M059J (cell line): ENCODE data around the gene SLC24A3. TPM values are rescaled to one million over a fixed set of nuclear protein-coding genes. Genes with fewer than 3 reads are reported as not detected.

Source experiments
- DNase-seq: peaks from one replicate; pipeline ENCODE4 v3.0.0-alpha.2; 2012; ENCODE audit warnings: low read depth
- total RNA-seq: library from RNA; depleted of rRNA; stranded (reverse); fragments of >200 nt; shearing (Covaris generic); gene quantifications from 2 replicates; pipeline ENCODE4 v1.2.3, GENCODE V29; 2014

SLC24A3 gene
- total RNA-seq, 1 experiment from 2014 or later: 2.8 TPM

DNA sequence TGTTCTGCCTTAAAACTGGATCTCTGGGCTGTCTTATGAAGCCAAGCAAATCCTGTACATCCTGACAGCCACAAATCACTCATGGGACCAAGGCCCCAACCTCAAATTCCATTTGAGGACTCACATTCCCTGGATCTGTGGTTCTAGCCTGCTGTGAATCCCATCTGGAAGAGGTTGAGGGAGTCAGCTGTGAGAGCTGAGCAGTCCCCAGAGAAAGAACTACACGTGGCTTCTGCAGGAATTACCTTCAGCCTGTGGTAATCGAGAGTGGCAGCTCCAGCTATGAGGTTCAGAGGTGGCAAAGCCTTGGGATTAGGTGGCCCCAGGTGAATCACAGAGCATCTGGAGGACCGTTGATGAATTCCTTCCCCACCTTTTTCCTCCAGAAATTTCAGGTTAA, 245.2 kb downstream of the SLC24A3 start:
- peak; percentile 32 for DNase-seq

DNA sequence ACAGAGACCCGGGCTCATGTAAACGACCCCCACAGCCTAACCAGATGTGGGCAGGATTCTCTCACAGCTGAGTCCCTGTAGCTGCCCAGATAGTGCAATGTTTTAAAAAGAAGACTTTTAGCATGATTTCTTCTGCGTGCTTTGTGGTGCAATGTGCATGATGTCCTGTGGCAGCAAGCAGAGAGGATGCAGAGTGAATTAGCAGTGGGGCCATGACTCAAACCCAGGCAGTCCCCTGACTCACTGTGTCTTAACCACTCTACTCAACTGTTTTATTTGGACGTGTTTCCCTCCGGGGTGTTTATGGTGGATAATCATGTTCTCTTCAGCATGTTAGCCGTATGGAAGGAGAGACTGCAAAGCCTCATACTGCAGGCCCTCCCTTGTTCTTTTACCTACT, 247.9 kb downstream of the SLC24A3 start:
- peak; percentile 88 for DNase-seq

- DNase-seq: no peak
These were observed 250.0 kb downstream of the SLC24A3 start for GRCh38 chr20:19462491-19462890.

GRCh38 chr20:19463597-19463996, 251.2 kb downstream of the SLC24A3 start:
- DNase-seq: no peak

- no peak for DNase-seq
These were observed 253.1 kb downstream of the SLC24A3 start for GRCh38 chr20:19465536-19465935.

DNA sequence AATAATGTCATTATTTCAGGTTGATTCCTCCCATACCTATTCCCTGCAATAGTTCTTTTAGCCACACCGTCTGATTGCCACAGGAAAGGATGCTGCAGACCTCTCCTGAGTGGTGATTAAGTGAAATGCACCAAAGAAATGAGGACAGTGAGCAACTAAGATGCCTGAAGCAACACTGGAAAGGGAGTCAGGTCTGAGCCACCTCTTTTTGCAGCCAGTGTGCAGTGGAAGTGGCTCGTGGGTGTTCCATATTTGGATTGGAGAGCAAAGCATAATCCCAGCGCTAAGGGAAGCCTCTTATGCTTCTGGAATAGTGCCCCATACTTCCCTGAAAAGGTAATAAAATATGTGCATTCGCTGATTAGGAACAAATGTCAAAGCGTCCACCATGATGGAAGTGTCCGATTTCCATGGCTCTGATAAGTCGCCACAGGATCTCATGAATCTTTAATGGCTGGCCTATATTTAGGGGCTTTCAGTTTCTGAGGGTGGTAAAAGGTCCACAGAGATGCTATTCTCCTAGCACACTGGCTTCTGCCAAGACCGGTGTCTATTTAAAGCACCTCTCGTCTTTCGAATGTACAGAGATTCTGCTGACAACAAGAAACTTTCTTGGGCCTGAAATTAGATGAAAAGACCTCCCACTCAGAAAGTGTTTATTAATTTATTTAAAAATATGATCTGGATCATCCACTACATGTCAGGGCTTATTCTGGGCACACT, 253.9 kb downstream of the SLC24A3 start:
- no peak for DNase-seq

DNA sequence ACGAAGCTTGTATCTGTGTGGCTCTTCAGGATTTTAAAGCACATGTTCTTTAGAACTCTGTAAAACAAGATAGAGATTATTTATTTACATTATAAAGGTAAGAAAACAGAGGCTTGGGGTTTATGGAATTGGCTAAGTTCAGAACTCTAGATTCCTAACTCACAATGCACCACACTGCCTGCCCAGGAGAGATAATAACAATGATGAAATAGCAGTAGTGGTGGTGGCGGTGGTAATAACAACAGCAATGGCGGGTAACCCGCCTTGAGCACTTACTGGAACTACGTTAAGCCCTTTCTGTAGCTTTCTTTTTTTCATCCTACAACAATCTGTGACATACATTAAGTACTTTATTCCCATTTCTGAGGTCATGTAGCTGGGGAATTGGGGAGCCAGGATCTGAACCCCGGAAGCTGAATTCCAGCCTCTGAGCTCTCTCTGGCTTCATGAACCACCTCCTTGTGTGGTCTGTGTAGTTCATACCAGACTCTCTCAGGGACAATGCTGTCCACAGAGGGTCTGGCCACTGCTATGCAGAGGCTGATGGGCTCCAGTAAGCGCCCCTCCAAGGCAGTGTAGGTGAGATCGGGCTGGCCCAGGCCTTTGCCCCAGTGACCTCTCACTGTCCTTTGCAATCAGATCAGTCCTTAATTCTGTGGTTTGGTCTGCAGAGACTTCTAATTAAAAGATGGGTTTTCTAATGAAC, 260.9 kb downstream of the SLC24A3 start:
- no peak for DNase-seq

DNA sequence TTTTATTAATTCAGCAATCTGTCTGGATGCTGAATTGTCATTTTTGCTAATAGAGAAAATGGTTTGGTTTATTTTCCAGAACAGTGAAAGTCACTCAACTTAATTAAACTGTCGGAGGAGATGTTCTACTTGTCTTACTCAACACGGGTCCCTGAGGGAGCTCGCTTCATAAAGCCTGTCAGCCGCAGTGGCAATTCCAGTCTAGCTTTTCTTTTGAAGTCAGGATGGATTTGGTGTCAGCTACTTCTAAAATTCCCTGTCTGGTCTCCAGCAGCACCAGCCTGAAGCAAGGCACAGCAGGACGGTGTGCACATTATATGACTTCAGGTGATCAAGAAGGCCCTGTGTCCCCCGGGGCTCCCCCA, 261.5 kb downstream of the SLC24A3 start:
- no peak for DNase-seq

DNA sequence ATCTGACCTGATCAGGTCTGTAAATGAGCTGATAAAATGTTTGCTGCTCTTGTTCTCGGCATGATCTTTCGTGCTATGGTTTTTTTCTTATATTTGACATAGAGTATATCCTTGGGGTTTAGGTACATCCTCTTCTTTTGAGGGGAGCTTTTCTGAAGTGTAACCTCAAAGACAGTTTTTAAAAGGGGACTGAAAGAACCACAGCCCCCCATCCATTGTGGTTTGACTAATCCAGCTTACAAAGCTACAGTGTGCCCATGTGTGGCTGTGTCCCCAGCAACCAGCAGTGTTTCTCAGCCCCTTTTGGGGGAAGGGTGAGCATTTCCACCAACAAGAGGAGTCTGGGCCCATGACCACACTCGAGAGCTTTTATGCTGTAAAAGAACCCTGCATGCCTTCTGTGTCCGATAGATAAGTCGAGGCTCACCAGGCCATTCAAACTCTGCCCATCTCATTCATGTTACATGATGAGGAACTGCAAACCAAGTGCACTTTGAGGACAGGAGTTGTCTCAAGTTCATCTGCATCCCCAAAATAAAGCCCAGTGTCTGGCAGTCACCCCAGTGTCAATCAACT, 266.0 kb downstream of the SLC24A3 start:
- DNase-seq: no peak

DNA sequence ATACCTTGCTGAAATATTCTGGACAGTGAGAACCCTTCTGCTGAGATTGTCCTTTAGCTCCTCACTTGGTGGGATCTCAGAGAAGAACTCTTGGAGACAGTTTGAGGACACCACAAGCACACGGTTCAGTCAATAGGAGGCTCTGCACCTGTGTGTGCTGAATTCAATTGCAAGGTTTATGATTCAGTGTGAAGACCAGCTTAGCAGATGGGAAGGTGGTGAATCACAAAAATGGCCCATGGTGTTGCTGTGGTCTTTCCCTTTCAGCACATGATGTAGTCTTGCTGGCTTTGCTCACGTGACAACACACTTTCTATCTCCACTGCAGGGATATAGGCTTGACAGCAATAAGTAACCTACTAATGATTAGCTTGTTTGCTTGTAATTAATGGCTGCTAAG, 270.3 kb downstream of the SLC24A3 start:
- no peak for DNase-seq

DNA sequence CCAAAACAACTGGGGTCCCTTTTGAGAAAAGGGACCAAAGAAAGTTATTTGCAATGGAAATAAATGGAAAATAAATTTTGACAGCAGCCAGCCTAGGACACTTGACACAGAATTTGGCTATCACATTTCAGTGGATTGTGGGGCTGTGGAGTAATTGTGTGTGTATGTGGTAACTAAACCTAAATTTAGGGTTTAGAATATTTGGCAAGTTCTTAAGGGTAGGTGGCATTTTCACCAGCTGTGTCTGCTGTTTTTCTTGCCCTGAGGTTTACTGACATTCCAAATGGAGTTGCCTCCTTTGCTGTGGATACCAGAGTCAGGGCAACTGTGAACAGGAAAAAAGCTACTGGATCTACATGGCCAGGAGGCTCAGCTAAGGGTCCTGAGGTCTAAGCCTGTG, 270.9 kb downstream of the SLC24A3 start:
- DNase-seq: no peak

- DNase-seq: no peak
These were observed 274.0 kb downstream of the SLC24A3 start for GRCh38 chr20:19486446-19486845.

GRCh38 chr20:19487420-19487819, 275.0 kb downstream of the SLC24A3 start:
- DNase-seq: peak; percentile 12

DNA sequence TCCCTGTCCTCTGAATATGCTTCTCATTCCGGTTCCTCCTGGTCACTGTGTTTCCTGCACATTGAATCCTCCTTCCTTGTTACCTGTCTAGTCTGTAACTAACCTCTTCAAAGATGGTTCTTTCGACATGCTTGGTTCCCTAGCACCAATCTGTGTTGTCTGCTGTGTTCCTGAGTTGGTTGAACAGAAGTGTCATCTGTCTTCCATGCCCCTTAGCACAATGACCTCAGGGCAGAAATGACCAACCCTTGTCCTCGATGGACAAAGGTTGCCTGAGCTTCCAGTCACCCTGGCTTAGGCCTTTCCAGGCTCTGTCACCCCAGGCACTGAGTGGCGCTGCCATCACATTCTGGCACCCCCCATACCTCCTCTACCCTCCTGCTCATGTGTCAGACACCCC, 278.8 kb downstream of the SLC24A3 start:
- DNase-seq: peak; percentile 15

DNA sequence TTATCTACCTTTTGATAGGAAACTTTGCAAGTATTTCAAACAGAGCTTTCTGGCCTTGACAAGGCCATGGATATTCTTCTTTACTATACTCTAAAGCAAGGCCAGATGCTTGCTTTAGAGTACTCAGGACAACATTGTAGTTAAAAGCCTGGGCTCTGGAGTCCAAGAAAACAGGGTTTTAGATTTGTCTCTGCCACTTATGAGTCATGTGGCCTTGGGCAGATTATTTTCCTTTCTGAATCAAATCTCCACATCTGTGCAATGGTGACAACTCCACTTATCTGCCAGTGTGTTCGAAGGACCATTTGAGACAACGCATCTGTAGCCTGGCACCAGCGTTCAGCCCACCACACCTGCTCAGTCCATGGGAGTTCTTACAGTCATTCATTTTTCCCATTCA, 279.7 kb downstream of the SLC24A3 start:
- DNase-seq: peak; percentile 77

DNA sequence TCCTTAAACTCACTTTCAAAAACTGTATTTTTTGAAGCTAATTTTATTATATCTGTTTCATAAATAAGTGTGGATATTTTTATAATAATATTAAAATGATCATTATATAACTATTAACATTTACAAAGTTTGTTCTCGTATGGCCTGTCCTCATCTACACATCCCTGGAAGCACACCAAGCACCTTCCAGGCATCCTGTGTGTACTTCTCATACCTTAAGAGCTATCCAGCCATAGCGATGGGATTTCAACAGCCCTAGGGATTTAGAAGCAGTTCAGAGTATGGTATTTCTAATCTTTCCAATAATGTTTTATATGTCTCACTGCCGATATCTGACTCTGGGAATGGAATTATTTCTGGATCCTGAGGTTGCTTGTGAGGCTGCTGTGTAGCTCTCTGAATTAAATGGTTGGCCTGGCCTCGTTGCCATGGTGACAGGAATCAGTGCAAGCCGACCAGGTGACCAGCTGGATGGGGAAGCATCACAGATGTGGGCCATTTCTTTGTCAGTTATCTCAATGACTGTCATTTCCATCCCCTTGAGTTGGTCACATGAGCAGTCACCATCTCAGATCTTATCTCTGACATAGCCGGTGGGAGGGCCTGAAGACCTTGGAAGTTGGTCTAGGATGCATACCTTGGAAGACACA, 280.4 kb downstream of the SLC24A3 start:
- peak; percentile 39 for DNase-seq

- DNase-seq: no peak
These were observed 281.5 kb downstream of the SLC24A3 start for GRCh38 chr20:19493794-19494495.

- DNase-seq: peak; percentile 87
These were observed 283.7 kb downstream of the SLC24A3 start for GRCh38 chr20:19495905-19496703.

- peak; percentile 98 for DNase-seq
These were observed 284.6 kb downstream of the SLC24A3 start for GRCh38 chr20:19497064-19497463.

- no peak for DNase-seq
These were observed 286.3 kb downstream of the SLC24A3 start for GRCh38 chr20:19498756-19499155.

DNA sequence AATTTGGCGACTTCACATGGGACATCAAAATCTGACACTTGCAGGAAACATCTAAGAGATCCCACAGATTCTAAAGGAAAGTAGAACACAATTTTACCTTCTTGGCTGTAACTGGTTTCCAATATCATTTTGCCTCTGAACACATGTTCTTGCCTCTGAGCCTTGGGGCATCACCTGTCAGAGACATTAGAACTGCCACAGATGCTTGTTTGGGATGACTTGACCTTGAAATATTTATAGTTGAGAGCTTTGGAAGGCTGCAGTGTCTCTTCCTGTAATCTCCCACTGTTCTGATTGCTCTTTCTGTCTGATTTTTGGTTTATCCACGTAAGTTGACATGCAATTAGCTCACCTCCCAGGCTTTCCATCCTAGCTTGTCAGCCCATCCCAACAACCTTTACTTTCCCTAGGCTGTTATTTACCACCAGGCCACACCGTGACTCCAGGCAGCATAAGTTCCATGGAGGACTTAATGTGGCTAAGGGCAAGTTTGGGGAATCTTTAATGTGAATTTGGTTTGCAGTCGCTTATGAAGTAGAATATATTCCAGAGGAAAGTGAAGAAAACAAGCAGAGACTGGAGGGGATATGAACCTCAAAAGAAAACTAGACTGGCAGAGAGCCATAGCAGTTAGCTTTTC, 289.2 kb downstream of the SLC24A3 start:
- peak; percentile 46 for DNase-seq
